ENCODE results near the gene AAK1. TPM values are rescaled to one million over a fixed set of nuclear protein-coding genes. Genes with fewer than 3 reads are reported as not detected.

Gene AAK1
- total and polyA plus RNA-seq, 2 of the 13 experiments (the other 11 are each of a cell fraction or from before 2014, with no cell fraction given): 9.8 to 10.3 TPM

- TF ChIP-seq TRAFD1 (CRISPR knock-in tag; IDR thresholded peaks at IDR 0.05; ENCODE audit: borderline replicate concordance): no peak
- no peak for TF ChIP-seq ZKSCAN1 (IDR thresholded peaks at IDR 0.05; ENCODE audit: low read length)
- TF ChIP-seq PRDM15 (CRISPR knock-in tag; IDR thresholded peaks at IDR 0.05): no peak
- TF ChIP-seq TEAD3 (CRISPR knock-in tag; optimal IDR thresholded peaks at IDR 0.05; ENCODE audit: borderline replicate concordance): peak; percentile 18
- TF ChIP-seq, protein P1, sequence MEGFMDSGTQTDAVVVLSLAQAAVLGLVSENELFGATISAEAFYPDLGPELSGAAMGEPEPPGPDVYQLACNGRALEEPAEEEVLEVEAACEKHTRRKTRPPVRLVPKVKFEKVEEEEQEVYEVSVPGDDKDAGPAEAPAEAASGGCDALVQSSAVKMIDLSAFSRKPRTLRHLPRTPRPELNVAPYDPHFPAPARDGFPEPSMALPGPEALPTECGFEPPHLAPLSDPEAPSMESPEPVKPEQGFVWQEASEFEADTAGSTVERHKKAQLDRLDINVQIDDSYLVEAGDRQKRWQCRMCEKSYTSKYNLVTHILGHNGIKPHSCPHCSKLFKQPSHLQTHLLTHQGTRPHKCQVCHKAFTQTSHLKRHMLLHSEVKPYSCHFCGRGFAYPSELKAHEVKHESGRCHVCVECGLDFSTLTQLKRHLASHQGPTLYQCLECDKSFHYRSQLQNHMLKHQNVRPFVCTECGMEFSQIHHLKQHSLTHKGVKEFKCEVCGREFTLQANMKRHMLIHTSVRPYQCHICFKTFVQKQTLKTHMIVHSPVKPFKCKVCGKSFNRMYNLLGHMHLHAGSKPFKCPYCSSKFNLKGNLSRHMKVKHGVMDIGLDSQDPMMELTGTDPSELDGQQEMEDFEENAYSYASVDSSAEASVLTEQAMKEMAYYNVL (CRISPR knock-in tag; IDR thresholded peaks at IDR 0.05; ENCODE audit: borderline replicate concordance): no peak
- no peak for TF ChIP-seq HOXA7 (CRISPR knock-in tag; IDR thresholded peaks at IDR 0.05)
- TF ChIP-seq JUNB (CRISPR knock-in tag; IDR thresholded peaks at IDR 0.05; ENCODE audit: borderline replicate concordance): no peak; the same call in 1 of the 2 replicates
- TF ChIP-seq ZSCAN12 (CRISPR knock-in tag; IDR thresholded peaks at IDR 0.05): no peak
- peak; percentile 89 to 96 for TF ChIP-seq MAFK (conservative IDR thresholded peaks at IDR 0.05 in 1 of 2, IDR thresholded peaks at IDR 0.05 in 1 of 2; ENCODE audit: low read length in 2 of 2)
- no peak for TF ChIP-seq ZNF674 (CRISPR knock-in tag; IDR thresholded peaks at IDR 0.05; ENCODE audit: low read depth)
- TF ChIP-seq, protein P2, sequence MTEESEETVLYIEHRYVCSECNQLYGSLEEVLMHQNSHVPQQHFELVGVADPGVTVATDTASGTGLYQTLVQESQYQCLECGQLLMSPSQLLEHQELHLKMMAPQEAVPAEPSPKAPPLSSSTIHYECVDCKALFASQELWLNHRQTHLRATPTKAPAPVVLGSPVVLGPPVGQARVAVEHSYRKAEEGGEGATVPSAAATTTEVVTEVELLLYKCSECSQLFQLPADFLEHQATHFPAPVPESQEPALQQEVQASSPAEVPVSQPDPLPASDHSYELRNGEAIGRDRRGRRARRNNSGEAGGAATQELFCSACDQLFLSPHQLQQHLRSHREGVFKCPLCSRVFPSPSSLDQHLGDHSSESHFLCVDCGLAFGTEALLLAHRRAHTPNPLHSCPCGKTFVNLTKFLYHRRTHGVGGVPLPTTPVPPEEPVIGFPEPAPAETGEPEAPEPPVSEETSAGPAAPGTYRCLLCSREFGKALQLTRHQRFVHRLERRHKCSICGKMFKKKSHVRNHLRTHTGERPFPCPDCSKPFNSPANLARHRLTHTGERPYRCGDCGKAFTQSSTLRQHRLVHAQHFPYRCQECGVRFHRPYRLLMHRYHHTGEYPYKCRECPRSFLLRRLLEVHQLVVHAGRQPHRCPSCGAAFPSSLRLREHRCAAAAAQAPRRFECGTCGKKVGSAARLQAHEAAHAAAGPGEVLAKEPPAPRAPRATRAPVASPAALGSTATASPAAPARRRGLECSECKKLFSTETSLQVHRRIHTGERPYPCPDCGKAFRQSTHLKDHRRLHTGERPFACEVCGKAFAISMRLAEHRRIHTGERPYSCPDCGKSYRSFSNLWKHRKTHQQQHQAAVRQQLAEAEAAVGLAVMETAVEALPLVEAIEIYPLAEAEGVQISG (CRISPR knock-in tag; IDR thresholded peaks at IDR 0.05): 0 out of 2 replicates have a peak, but pooled peaks have one; percentile 32
- no peak for TF ChIP-seq ZSCAN20 (CRISPR knock-in tag; IDR thresholded peaks at IDR 0.05; ENCODE audit: borderline replicate concordance)
- TF ChIP-seq ZNF709 (CRISPR knock-in tag; IDR thresholded peaks at IDR 0.05): 0 out of 2 replicates have a peak, but pooled peaks have one; percentile 5
- TF ChIP-seq, protein P3, sequence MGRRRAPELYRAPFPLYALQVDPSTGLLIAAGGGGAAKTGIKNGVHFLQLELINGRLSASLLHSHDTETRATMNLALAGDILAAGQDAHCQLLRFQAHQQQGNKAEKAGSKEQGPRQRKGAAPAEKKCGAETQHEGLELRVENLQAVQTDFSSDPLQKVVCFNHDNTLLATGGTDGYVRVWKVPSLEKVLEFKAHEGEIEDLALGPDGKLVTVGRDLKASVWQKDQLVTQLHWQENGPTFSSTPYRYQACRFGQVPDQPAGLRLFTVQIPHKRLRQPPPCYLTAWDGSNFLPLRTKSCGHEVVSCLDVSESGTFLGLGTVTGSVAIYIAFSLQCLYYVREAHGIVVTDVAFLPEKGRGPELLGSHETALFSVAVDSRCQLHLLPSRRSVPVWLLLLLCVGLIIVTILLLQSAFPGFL (CRISPR knock-in tag; IDR thresholded peaks at IDR 0.05): no peak
- no peak for TF ChIP-seq RBAK (CRISPR knock-in tag; IDR thresholded peaks at IDR 0.05)
- no peak for TF ChIP-seq PAF1 (CRISPR knock-in tag; IDR thresholded peaks at IDR 0.05)
- TF ChIP-seq KMT2B (CRISPR knock-in tag; IDR thresholded peaks at IDR 0.05): peak; percentile 23; the same call in 1 of the 2 replicates
These were observed 584 bp downstream of the AAK1 start (continued) for GRCh38 chr2:69642709-69643601.
